Loucy (cell line): ENCODE measurements around the gene CTNNBIP1.

Experiments used
- H2AFZ ChIP-seq: fragments of 200-600 bp; sonication (generic); 2 replicates; pipeline ENCODE4 v1.6.0; 2016; ENCODE audit warnings: antibody characterized with exemption, mild to moderate bottlenecking, low read length, moderate library complexity
- H3F3A ChIP-seq: fragments of 200-600 bp; 2 replicates; pipeline ENCODE4 v1.6.0; 2016; ENCODE audit warnings: antibody characterized with exemption, low read depth, mild to moderate bottlenecking
- H3K27me3 ChIP-seq: fragments of 200-600 bp; sonication (generic); 2 replicates; pipeline ENCODE4 v1.6.1; 2014; ENCODE audit warnings: low read length, mild to moderate bottlenecking; ENCODE audit not compliant: insufficient read depth, poor library complexity, severe bottlenecking
- H3K36me3 ChIP-seq: fragments of 200-600 bp; sonication (generic); 2 replicates; pipeline ENCODE4 v1.6.1; 2016; ENCODE audit warnings: low read length; ENCODE audit not compliant: insufficient read depth
- H3K4me1 ChIP-seq: fragments of 200-600 bp; sonication (generic); 2 replicates; pipeline ENCODE4 v1.5.1; 2014; ENCODE audit warnings: low read length, mild to moderate bottlenecking; ENCODE audit not compliant: insufficient read depth, poor library complexity, severe bottlenecking
- H3K4me2 ChIP-seq: fragments of 200-600 bp; sonication (generic); 2 replicates; pipeline ENCODE4 v1.6.0; 2014; ENCODE audit warnings: antibody characterized with exemption, low read length, low read depth, mild to moderate bottlenecking; ENCODE audit not compliant: poor library complexity, severe bottlenecking
- H3K4me3 ChIP-seq: fragments of 200-600 bp; sonication (generic); 2 replicates; pipeline ENCODE4 v1.5.1; 2014; ENCODE audit warnings: low read length, mild to moderate bottlenecking, mixed read lengths; ENCODE audit not compliant: poor library complexity, severe bottlenecking
- H3K79me2 ChIP-seq: fragments of 200-600 bp; sonication (generic); 2 replicates; pipeline ENCODE4 v1.6.1; 2014; ENCODE audit warnings: low read length; ENCODE audit not compliant: insufficient read depth
- H3K9ac ChIP-seq: fragments of 200-600 bp; sonication (generic); 2 replicates; pipeline ENCODE4 v1.6.0; 2014; ENCODE audit warnings: mild to moderate bottlenecking, low read depth, low read length, moderate library complexity; ENCODE audit not compliant: poor library complexity, severe bottlenecking
- H3K9me2 ChIP-seq: fragments of 200-600 bp; sonication (generic); replicated peaks from 2 replicates; pipeline ENCODE4 v1.6.1; 2016; ENCODE audit warnings: low read depth, low read length, mixed read lengths
- H3K9me3 ChIP-seq: fragments of 200-600 bp; sonication (generic); 2 replicates; pipeline ENCODE4 v1.6.1; 2014; ENCODE audit warnings: mild to moderate bottlenecking, antibody characterized with exemption, low read length, low read depth; ENCODE audit not compliant: insufficient read depth
- H4K20me1 ChIP-seq: fragments of 200-600 bp; sonication (generic); 2 replicates; pipeline ENCODE4 v1.6.0; 2014; ENCODE audit warnings: antibody characterized with exemption, low read length, mild to moderate bottlenecking; ENCODE audit not compliant: insufficient read depth, poor library complexity, severe bottlenecking
- EZH2phosphoT487 ChIP-seq: fragments of 200-600 bp; IDR thresholded peaks from 2 replicates; pipeline ENCODE4 v1.6.1; 2018; ENCODE audit warnings: antibody characterized with exemption, mild to moderate bottlenecking, moderate library complexity, borderline replicate concordance
- TF ChIP-seq, protein P1 (sequence below): fragments of 200-600 bp; sonication (generic); conservative IDR thresholded peaks from 2 replicates; pipeline ENCODE4 v1.5.1; 2014; ENCODE audit warnings: mild to moderate bottlenecking, antibody characterized with exemption, low read length

The CTNNBIP1 gene

DNA sequence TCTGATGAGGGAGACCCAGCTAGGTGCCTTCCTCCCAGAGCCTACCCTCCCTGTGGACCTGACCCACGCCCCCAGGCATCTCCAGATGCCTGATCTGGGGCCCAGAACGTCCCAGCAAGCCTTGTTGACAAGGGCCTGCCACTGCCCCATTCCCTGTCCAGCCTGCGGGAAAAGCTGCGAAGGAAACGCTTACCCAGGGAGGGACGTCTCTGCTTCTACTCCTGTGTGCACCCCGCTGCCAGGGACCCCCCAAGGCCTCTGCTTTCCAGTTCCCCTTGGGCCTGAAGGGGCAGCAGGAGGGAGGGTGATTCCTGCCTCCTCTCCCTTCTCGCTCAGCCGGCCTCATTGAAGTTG, 74.7 kb downstream of the CTNNBIP1 start:
- Histone ChIP-seq H3K9me3 (no peaks in the 10 kb centered on the region), H3K36me3 (no peaks in the 10 kb centered on the region), H4K20me1 (no peaks in the 10 kb centered on the region), H3K4me2 (no peak overlapping the region), H3K27me3 (no peaks in the 10 kb centered on the region), H2AFZ (no peak overlapping the region), H3F3A (no peaks in the 10 kb centered on the region), H3K4me1 (no peaks in the 10 kb centered on the region), H3K4me3 (no peak overlapping the region), H3K79me2 (no peaks in the 10 kb centered on the region), H3K9ac (no peak overlapping the region), H3K9me2 (no peaks in the 10 kb centered on the region)
- no peak for TF ChIP-seq EZH2phosphoT487
- TF ChIP-seq, protein P1, sequence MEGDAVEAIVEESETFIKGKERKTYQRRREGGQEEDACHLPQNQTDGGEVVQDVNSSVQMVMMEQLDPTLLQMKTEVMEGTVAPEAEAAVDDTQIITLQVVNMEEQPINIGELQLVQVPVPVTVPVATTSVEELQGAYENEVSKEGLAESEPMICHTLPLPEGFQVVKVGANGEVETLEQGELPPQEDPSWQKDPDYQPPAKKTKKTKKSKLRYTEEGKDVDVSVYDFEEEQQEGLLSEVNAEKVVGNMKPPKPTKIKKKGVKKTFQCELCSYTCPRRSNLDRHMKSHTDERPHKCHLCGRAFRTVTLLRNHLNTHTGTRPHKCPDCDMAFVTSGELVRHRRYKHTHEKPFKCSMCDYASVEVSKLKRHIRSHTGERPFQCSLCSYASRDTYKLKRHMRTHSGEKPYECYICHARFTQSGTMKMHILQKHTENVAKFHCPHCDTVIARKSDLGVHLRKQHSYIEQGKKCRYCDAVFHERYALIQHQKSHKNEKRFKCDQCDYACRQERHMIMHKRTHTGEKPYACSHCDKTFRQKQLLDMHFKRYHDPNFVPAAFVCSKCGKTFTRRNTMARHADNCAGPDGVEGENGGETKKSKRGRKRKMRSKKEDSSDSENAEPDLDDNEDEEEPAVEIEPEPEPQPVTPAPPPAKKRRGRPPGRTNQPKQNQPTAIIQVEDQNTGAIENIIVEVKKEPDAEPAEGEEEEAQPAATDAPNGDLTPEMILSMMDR, result no peak

DNA sequence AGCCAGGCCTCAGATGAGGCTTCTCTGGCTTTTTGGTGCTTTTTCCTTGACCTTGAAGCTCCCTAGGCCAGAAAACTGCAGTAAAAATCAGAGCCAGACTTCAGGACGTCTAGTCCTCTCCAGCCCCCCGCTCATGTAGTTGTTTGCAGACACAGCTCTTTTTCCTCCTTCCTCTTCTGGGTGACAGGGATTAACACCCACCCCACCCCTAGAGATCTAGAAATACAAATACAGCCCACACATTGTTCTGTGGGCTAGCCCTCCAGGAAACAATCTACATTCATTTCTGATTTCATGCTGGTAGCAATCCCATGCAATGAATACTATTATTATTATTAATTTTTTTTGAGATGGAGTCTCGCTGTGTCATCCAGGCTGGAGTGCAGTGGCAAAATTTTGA, 76.4 kb downstream of the CTNNBIP1 start:
- Histone ChIP-seq H3F3A (no peaks in the 10 kb centered on the region), H2AFZ (no peak overlapping the region), H3K4me1 (no peaks in the 10 kb centered on the region), H3K9me3 (no peaks in the 10 kb centered on the region), H4K20me1 (no peaks in the 10 kb centered on the region), H3K79me2 (no peaks in the 10 kb centered on the region), H3K9ac (no peak overlapping the region), H3K4me3 (no peak overlapping the region), H3K9me2 (no peaks in the 10 kb centered on the region), H3K4me2 (no peak overlapping the region), H3K27me3 (no peaks in the 10 kb centered on the region), H3K36me3 (no peaks in the 10 kb centered on the region)
- no peak for TF ChIP-seq EZH2phosphoT487
- TF ChIP-seq, protein P1, result no peak

DNA sequence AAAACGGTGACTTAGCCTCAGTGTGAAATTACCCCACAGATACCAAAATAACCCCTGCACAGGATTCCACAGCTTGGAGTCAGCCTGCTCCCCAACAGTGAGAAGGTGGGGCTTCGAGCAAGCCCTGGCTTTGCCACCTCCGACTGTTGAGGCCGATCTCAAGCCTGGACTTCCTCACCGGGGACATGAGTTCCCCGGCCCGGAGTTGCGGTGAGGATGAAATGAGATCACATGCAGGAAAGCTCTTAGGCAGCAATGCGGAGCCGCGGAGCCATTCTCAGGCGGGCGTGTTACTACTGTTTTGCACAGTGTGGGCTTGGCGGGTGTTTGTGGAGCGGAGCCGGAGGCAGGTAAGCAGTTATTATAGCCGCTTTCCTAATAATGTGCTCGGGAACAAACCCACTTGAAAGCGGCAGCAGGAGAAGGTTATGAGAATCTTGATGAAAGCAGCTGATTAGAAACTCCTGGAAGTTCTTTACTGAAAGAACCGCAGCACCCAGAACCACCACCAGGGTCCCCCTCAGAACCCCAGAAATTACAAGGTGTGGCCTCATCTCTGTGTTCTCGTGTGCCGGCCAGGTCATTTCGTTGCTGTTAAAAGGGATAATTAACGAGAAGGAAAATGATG, 82.4 kb downstream of the CTNNBIP1 start:
- peaks cover 11% of the 10 kb centered on the region; the same call in 1 of the 2 replicates for H3F3A ChIP-seq
- H3K9me2 ChIP-seq, result no peaks in the 10 kb centered on the region
- no peaks in the 10 kb centered on the region for H3K9me3 ChIP-seq
- no peaks in the 10 kb centered on the region for H3K36me3 ChIP-seq
- no peak overlapping the region for H3K9ac ChIP-seq
- H3K79me2 ChIP-seq, result peaks cover 6% of the 10 kb centered on the region
- no peak overlapping the region for H3K4me3 ChIP-seq
- no peak overlapping the region for H3K4me2 ChIP-seq
- TF ChIP-seq, protein P1, result peak; percentile 42
- TF ChIP-seq EZH2phosphoT487, result no peak
- no peaks in the 10 kb centered on the region for H3K27me3 ChIP-seq
- H2AFZ ChIP-seq, result no peak overlapping the region
- peaks cover 19% of the 10 kb centered on the region for H3K4me1 ChIP-seq
- H4K20me1 ChIP-seq, result peaks cover 4% of the 10 kb centered on the region
